C4-2B (cell line): ENCODE measurements around the gene CEP152.

ENCODE experiments used
- H3K27ac ChIP-seq: fragments of 450-650 bp; 2 replicates; pipeline ENCODE4 v1.5.1; 2017
- CTCF ChIP-seq: fragments of 450-650 bp; conservative IDR thresholded peaks from 2 replicates; pipeline ENCODE4 v1.5.1; 2017; ENCODE audit warnings: mild to moderate bottlenecking
- ZFX ChIP-seq: fragments of 450-650 bp; IDR thresholded peaks from 2 replicates; pipeline ENCODE4 v1.6.1; 2017

The CEP152 gene

GRCh38 chr15:48828471-48828870 is 17.6 kb upstream of the CEP152 start:
- TF ChIP-seq CTCF: no peak
- no peak for TF ChIP-seq ZFX
- no peak overlapping the region for H3K27ac ChIP-seq

DNA sequence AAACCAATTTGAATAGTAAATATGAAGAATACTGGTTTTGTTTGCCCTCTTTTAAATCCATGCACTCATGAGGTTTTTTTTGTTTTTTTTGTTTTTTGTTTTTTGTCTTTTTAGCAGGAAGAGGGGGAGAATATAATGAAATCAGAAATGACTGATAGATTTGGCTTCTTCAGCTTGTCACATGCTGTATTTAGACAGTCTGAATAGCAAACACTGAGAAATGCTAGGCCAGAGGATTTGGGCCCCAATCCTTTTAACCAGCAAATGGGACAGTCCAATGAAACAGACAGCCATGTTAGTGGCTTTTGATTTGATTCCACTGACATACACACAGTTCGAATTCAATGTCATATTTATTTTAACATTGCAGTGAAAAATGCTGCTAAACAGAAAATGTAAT is 14.2 kb upstream of the CEP152 start:
- TF ChIP-seq CTCF (no peak), ZFX (no peak)
- H3K27ac ChIP-seq: no peak overlapping the region

GRCh38 chr15:48823706-48824105 is 12.8 kb upstream of the CEP152 start:
- H3K27ac ChIP-seq: no peak overlapping the region
- TF ChIP-seq CTCF (no peak), ZFX (no peak)

GRCh38 chr15:48823237-48823636 is 12.4 kb upstream of the CEP152 start:
- TF ChIP-seq CTCF: no peak
- no peak for TF ChIP-seq ZFX
- no peak overlapping the region for H3K27ac ChIP-seq

GRCh38 chr15:48814286-48814685 is 3.4 kb upstream of the CEP152 start:
- H3K27ac ChIP-seq: no peak overlapping the region
- TF ChIP-seq ZFX: no peak
- no peak for TF ChIP-seq CTCF

DNA sequence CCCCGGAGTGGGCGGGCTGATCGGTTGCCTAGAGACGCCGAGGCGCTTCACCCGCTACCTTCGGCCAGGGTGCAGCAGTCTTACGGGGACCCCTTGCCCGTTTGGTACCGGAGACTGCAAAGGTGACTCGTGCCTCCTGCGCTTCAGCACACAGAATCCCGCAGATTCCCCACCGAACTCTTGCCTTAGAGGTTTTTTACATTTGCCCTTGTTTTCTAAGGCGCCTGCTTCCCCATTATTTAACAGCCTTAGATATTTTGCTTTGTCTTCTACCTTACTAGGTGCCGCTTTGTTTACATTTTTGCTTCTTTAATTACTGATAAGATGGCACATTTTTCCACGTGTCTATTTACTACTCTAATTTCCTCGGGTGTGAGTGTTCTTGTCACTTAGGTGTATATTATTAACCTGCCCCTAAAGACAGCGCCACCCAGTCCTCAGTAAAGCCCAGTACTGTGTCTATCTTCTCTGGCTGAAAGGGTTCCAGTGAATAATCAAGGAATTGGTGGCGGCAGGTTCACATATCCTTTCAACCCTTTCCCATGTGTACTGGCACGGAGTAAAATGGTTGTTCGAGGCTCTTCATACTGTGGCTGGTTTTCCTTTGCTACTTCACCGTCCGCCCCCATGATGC is 573 bp upstream of the CEP152 start:
- TF ChIP-seq CTCF (peak; percentile 44), ZFX (no peak)
- peak overlapping the region; percentile 96 for H3K27ac ChIP-seq

- no peak for TF ChIP-seq ZFX
- no peak for TF ChIP-seq CTCF
- H3K27ac ChIP-seq: no peak overlapping the region
Observed at GRCh38 chr15:48806151-48806550, 4.7 kb downstream of the CEP152 start.
